Endothelial cell of hepatic sinusoid (primary cell): ENCODE data around the gene ARRDC4.

Source experiments
- in situ Hi-C: cut with HindIII; loops from 2 replicates; pipeline ENCODE4 v1.10.0; 2017; ENCODE audit warnings: low sequenced_read_pairs

The ARRDC4 gene, protein sequence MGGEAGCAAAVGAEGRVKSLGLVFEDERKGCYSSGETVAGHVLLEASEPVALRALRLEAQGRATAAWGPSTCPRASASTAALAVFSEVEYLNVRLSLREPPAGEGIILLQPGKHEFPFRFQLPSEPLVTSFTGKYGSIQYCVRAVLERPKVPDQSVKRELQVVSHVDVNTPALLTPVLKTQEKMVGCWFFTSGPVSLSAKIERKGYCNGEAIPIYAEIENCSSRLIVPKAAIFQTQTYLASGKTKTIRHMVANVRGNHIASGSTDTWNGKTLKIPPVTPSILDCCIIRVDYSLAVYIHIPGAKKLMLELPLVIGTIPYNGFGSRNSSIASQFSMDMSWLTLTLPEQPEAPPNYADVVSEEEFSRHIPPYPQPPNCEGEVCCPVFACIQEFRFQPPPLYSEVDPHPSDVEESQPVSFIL

DNA sequence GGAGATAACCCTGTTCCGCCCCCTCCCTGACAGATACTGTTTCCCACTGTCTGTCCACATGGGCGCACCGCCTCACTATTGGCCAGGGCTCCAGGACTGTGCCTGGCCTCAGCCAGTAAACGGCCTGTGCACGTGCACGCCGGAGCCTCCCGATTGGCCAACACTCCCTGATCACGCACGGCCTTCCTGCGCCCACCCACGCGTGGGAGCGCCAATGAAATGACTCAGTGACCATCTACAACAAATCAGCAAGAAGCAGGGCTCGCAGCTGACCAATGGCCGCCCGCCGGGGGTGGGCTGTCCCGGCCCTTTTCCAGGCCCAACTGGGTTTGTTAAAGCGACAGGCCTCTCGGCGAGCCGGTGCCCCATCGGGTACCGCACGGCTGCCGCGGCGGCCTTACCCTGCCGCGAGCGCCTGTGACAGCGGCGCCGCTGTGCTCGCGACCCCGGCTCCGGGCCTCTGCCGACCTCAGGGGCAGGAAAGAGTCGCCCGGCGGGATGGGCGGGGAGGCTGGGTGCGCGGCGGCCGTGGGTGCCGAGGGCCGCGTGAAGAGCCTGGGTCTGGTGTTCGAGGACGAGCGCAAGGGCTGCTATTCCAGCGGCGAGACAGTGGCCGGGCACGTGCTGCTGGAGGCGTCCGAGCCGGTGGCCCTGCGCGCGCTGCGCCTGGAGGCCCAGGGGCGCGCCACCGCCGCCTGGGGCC, at the start of gene ARRDC4:
TSS of gene ARRDC4 (plus strand) at position 340 of the 703 bp plus-strand sequence. CDS start at position 499, 159 bp downstream.
- in situ Hi-C loops, result no loop called here

GRCh38 chr15:97914711-97915110, 45.8 kb upstream of the ARRDC4 start:
- in situ Hi-C loops, result no loop called here

GRCh38 chr15:97915261-97915660, 45.2 kb upstream of the ARRDC4 start:
- in situ Hi-C loops, result no loop called here

GRCh38 chr15:97921296-97921865, 39.1 kb upstream of the ARRDC4 start:
- in situ Hi-C loops, result no loop called here

DNA sequence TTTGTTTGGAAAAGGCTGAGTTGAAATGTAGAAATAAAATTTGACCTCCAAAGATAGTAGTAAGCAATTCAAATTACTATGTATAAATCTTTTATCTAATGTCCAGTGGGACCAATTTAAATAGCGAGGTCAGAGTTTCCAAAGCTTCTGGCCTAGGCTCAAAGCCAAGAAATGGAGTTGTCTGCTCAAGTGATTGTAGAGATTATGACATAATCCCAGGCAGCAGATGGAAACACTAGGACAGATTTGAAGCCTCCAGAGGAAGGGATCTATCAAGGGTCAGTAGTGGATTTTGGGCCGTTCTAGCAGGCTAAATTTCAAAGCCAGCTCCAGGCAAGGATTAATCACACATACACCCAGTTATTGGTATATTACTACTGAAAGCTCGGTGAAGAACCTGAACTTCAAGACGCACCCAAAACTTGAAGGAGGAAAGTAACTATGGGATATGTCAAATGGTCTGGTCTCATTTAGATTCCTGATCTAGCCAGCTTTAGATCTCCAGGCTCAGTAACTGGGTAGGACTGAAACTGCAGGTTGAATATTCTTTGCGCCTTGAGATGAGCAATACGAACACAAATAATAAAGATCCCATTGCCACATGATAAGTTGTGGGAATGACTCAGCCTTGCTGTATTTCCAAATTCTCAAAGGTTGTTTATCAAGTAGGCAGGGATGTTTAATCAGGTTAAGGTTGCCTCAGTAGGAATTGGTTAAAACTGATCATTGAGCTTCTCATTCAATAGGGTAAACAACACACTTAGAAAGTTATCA, 30.9 kb upstream of the ARRDC4 start:
- in situ Hi-C loops, result loop anchor here (5.0 kb wide), 1 partner anchor 88 kb away; no protein-coding TSS in a partner anchor

DNA sequence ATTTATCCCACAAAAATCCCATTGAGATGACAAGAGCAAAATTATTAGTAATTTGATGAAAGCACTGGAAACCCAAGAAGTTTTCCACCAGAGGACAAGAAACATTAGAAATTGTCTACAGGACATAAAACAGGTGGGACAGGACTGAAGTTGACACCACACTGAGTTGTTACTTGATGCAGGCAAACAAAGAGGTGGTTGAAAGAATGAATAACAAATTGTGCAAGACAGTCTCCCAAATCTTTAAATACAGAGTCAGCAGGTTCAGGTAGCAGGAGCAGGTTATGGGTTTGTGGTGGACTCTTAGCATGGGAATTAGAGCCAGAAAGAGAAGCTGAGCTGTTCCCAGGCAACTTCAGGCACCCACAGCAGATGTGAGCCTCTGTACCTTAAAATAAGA, 30.3 kb upstream of the ARRDC4 start:
- in situ Hi-C loops, result no loop called here

DNA sequence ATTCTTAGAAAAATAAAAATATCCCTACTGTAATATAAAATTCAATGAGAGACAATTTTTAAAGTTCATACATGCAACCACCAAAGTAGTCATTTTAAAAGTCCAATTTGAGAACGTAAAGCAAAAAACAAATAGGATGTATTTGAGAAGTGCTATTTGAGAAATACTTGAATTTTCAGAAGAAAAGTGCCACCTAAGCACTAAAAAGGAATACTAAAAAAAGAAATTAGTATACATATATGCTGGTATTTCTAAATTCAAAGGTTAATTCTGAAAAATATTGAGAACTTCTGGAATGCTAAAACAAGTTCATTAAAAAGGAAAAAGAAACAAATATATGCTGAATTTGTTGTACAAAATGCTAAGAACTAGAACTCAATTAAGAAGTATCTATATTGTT, 29.2 kb upstream of the ARRDC4 start:
- in situ Hi-C loops, result no loop called here

- in situ Hi-C loops, result no loop called here
Measured at GRCh38 chr15:97933589-97933988, 26.9 kb upstream of the ARRDC4 start.

GRCh38 chr15:97940993-97941392, 19.5 kb upstream of the ARRDC4 start:
- in situ Hi-C loops, result no loop called here

DNA sequence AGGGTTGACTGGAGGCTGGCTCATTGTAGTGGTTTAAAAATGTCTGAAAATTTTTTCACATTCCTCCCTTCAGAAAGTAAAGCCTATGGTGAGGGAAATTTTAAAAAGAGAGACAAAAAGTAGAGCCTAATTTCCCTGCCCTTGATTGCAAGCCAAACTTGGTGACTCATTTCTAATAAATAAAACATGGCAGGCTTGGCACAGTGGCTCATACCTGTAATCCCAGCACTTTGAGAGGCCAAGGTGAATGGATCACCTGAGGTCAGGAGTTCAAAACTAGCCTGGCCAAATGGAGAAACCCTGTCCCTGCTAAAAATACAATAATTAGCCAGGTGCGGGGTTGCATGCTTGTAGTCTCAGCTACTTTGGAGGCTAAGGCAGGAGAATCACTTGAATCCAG, 18.9 kb upstream of the ARRDC4 start:
- in situ Hi-C loops, result no loop called here

GRCh38 chr15:97944724-97945123, 15.8 kb upstream of the ARRDC4 start:
- in situ Hi-C loops, result no loop called here

GRCh38 chr15:97947465-97948260, 12.8 kb upstream of the ARRDC4 start:
- in situ Hi-C loops, result no loop called here

DNA sequence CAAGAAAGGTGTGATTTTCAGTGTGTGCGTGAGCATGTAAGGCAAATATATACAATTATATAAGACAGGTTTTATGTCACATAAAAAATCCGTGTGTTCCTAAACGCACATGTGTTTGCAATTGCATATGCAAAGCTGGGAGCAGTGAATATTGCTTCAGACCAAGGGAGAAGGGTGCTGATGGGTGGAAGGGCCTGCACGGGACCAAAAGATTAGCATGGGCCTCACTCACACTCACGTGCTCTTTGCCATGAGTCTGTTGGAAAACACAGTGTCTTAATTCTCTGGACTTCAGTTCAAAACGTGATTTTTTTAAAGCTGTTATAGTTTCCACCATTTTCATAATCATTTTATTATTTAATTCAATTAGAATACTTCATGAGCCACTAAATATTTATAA, 7.2 kb upstream of the ARRDC4 start:
- in situ Hi-C loops, result no loop called here

GRCh38 chr15:97953748-97954147, 6.8 kb upstream of the ARRDC4 start:
- in situ Hi-C loops, result no loop called here

DNA sequence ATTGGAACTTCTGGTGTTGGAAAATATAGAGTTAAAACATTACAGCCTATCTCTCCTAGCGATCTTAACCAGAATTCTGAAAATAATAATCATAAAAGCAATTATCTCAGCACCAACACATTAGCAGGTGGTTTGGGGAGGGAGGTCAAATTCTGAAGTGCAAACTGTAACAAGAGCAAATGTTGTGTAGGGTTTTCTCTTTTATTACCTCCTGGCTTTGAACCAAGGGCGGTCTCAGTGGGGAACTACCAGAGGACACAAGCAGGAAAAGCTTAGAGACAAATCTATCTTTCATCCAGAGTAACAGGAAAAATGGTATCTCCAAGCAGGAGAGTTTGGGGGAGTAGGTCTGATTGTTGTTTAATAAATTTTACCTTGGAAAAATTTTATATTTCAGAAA, 5.5 kb upstream of the ARRDC4 start:
- in situ Hi-C loops, result no loop called here

DNA sequence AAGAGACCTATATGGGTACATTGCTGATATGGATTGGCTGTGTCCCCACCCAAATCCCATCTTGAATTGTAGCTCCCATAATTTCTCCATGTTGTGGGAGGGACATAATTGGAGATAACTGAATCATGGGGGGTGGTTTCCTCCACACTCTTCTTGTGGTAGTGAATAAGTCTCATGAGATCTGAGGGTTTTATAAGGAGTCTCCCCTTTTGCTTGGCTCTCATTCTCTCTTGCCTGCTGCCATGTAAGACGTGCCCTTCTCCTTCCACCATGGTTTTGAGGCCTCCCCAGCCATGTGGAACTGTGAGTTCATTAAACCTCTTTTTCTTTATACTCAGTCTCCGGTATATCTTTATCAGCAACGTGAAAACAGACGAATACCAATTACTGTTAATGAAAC, 5.0 kb upstream of the ARRDC4 start:
- in situ Hi-C loops, result no loop called here

GRCh38 chr15:97959724-97960363, 659 bp upstream of the ARRDC4 start:
- in situ Hi-C loops, result no loop called here

DNA sequence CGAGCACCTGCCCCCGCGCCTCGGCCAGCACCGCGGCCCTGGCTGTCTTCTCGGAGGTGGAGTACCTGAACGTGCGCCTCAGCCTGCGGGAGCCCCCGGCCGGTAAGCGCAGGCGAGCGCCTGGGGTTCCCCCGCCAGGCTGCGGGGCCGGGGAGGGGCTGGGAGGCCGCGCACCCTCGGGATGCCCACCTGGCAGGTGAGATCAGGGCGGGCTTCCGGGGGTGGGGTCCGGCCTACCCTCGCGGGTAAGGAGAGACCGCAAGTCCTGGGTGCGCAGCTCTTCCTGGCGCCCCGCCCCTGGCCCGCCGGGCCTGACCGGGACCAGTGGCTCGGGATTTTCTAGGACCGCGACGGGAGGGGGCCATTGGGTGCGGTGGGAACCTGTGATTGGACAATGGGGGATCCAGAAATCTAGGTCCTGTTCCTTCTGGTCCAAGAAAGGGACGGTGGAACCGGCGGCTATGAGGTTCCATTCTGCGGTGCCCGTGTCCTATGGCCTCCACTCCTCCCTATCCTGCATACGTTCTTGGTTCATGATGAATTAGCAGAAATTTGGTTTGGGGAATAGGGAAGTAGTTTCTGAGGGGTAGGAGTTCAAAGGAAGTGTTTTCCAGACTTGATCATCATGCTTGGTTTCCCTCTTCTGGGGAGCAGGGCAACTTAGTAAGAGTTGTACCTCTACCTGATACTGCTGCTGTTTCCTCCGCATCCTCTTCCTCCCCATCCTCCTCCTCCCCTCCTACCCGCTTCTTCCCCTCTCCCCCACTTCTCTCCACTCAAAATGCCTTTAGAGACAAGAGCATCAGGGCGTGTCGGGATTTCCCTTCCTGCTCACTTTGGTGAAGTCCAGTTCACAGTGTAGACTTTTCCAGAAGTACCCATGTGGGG, 808 bp downstream of the ARRDC4 start:
- in situ Hi-C loops, result no loop called here

DNA sequence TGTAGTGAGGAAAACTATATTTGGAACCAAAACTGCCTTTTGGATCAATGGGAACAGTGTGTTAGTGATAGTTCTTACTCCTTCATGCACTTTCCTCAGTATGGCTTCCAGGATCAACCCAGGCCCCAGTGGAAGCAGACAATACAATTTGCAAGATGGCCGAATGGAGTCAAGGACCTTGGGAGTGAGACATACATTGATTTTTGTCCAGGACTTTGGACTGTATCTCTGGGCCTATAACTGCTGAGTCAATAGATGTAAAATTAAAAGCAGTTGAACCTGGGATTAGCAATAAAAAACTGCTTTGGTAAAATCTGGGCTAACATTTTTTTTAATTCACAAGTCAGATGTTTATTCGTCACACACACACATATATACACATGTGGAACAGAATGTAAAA, 1.8 kb downstream of the ARRDC4 start:
- in situ Hi-C loops, result no loop called here
